Activated CD4-positive, alpha-beta T cell treated with anti-CD3 and anti-CD28 coated beads, Interleukin-2, amount 50 U/mL, for 48 hours (primary cell): Measurements from ENCODE around the gene FBXO15.

Source experiments
- DNase-seq, 2 experiments: peaks; one replicate each; pipeline ENCODE4 v3.0.0-alpha.2; 2020

The FBXO15 gene, protein sequence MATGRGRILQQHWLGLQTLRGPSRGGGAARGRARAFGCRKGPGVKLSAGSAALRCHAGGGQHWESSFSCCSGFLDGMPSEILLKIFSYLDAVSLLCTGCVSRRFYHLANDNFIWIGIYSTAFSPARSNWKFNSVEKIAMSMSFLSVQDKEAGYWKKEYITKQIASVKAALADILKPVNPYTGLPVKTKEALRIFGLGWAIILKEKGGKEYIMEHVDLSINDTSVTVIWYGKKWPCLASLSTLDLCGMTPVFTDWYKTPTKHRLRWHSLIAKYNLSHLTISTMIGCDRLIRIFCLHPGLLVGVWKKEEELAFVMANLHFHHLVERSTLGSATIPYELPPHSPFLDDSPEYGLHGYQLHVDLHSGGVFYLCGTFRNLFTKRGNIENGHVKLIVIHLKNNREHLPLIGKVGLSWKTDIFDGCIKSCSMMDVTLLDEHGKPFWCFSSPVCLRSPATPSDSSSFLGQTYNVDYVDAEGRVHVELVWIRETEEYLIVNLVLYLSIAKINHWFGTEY

DNA sequence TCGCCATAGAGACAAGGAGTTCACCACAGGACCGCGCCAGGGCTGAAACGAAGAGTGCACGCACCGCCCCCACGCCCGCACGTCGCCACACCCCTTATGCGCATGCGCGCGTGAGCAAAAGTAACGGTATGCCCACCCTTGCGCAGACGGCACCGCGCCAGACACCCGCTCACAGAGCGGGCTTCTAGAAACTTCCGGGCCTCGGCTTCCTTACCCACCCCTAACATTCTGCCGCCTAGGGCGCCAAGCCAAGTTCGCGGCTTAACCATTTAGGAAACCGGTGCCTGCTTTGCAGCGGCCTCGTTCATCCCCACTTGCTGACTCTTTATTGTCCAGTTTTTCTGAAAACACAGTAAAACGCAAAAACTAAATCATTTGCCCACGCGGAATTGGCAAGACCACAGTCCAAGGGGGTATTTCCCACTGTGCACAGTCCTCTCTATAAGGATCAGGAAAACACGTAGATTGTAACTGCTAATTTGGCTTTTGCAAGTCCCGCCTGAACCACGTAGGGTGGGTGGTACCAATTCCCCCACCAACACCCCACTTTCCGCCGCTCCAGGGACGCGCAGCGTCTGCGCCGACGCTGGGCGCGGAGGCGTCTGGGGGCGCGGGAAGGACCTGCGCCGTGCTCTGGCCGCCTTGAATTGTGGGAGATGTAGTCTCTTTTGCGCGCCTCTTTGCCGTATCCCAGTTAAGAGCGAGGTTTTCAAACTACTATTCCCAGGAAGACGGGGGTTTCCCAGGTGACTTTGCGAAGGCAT, at the start of gene FBXO15, which contains the start of gene TIMM21:
TSS of gene FBXO15 (minus strand) at position 56 of the 764 bp plus-strand sequence. CDS start at position 7, 49 bp downstream.
TSS of gene TIMM21 (plus strand) at position 745 of the 764 bp plus-strand sequence. CDS start 286 bp downstream, outside the sequence.
- peak; percentile 94 to 97 for DNase-seq

- peak; percentile 16 to 28 for DNase-seq
Measured at GRCh38 chr18:74196220-74197119, 48.8 kb upstream of the FBXO15 start.

- no peak for DNase-seq
Measured at GRCh38 chr18:74194691-74195090, 47.1 kb upstream of the FBXO15 start.

GRCh38 chr18:74191577-74191976, 43.9 kb upstream of the FBXO15 start:
- DNase-seq: no peak

GRCh38 chr18:74190086-74190485, 42.5 kb upstream of the FBXO15 start:
- no peak for DNase-seq

- no peak for DNase-seq
Measured at GRCh38 chr18:74186661-74187060, 39.0 kb upstream of the FBXO15 start.

DNA sequence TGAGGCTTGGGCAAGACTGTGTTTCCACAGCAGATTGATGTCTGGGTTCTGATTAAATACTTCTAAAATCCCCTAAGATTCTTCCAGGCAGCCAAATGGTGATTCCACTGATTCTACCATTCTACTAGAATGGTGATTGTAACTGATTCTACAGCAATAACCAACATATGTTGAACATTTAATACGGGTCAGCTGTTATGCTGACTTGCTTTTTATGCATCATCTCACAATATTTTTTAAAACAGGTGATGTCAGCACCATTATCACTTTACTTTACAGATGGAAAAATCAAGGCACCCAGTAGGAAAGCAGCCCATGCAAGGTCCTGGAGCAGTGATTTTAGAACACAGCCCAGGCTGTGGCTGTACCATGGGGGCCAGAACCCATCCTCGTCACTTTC, 38.2 kb upstream of the FBXO15 start:
- no peak for DNase-seq

DNA sequence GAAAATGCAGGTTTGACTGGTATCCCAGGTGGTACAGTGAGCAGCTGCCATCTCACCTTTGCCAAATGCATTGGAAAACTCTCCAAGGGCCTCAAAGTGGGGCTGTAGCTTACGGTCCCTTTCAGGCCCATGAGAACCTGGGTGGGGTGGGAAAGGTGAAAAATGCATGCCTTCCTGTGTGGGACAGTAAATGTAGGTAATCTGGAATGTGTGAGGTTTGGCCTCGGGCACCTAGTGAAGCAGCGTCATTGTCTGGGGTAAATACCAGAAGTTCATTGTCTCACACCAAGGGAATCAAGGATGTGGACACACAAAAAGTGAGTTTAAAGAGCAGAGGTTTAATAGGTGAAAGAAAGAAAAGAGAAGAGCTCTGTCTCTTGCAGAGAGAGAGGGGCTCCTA, 37.2 kb upstream of the FBXO15 start:
- no peak for DNase-seq

GRCh38 chr18:74183130-74183529, 35.5 kb upstream of the FBXO15 start:
- no peak for DNase-seq

DNA sequence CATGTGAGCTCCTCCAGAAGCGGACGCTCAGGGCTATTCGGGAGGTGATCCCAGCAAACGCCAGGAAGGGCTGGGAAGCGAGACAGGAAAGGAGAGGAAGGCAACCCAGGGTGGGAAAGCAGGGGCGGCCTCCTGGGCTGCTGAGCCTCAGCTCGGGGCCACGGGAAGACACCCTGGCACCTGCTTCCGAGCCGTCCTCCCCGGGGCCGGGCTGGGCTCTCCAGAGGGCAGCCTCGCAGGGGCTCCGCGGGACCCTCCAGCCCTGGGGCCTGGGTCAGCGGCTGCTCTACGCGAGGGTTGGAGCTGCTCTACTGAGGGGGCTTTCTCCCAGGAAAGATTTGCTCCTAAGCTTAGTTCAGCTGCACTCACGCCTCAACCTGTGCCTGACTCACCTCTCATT, 34.7 kb upstream of the FBXO15 start:
- no peak for DNase-seq

- DNase-seq: no peak
Measured at GRCh38 chr18:74179623-74180199, 32.1 kb upstream of the FBXO15 start.

- no peak for DNase-seq
Measured at GRCh38 chr18:74178884-74179283, 31.2 kb upstream of the FBXO15 start.

DNA sequence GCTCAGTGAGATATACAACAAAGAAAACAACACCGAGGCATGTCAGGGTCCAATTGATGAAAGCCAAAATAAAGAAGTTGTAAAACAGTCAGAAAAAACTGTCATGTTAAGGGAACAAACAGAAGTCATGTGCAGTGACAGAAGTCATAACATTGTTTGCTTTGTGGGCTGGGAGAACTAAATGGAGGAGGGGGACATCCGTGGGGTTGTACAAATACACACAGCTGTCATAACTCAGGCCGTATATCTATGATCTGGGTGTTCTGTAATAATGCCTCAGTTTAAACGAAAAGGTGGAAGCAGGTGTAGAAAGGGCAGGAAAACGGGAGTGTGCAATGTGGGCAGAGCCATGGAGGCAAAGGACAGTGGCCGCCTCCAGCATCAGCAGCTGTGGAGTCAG, 28.0 kb upstream of the FBXO15 start:
- DNase-seq: no peak

DNA sequence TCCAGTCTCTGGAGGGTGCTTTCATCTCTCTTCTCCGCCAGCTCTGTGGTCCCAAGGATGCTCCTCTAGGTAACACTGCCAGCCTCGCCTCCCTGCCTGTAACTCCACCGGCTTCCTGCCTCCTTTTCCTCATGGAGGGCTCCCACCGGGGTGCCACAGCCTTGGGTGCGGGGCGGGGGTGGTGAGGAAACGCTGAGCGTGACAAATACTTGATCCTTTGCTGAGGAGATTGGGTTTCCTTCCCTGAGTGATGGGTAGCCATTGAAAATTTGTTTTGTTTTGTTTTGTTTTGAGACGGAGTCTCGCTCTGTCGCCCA, 25.8 kb upstream of the FBXO15 start:
- no peak for DNase-seq

DNA sequence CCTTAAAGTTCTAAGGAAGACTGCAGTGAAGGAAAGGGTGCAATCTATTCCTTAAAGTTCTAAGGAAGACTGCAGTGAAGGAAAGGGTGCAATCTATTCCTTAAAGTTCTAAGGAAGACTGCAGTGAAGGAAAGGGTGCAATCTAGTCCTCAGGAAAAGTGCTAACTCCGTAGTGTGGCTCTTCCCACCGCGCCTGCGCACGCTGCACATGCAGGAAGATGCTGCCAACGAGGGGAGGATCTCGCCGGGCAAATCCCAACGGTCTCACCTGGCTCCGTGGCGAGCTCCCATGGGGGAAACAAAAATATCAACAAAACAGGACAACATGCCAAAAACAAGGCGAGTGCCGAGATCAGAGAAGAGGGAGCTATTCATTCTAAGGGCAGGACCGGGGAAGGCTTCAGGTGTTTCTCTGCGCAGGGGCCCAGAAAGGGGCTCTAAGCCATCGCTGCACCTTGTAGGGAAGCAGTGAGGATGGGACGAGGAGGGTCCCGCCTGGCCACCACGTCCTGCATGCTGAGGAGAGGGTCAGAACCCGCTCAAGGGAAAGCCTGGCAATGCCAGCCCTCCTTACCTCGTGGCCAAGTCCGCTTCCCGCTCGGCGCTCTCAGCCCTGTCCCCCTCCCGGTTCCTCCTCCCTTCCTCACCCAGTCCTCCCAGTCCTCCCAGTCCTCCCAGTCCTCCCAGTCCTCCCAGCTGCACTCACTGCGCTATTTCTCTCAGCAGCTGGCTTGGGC, 25.2 kb upstream of the FBXO15 start:
- DNase-seq: no peak

GRCh38 chr18:74171910-74172606, 24.4 kb upstream of the FBXO15 start:
- no peak for DNase-seq

- DNase-seq: no peak
Measured at GRCh38 chr18:74166386-74166785, 18.8 kb upstream of the FBXO15 start.

- no peak for DNase-seq
Measured at GRCh38 chr18:74163019-74163660, 15.5 kb upstream of the FBXO15 start.

GRCh38 chr18:74155276-74155675, 7.6 kb upstream of the FBXO15 start:
- DNase-seq: no peak

GRCh38 chr18:74154716-74155115, 7.1 kb upstream of the FBXO15 start:
- no peak for DNase-seq

GRCh38 chr18:74153793-74154192, 6.2 kb upstream of the FBXO15 start:
- DNase-seq: no peak
